Caco-2 (cell line): ENCODE measurements around the gene OS9. TPM values are rescaled to one million over a fixed set of nuclear protein-coding genes. Genes with fewer than 3 reads are reported as not detected.

Experiments
- BruUV-seq: library from RNA; stranded (reverse); fragments of 400-500 nt; replicated peaks from 2 replicates; lab custom pipeline; 2021; lab: Mats Ljungman, UMichigan
- CTCF ChIA-PET: fragments of 300-600 bp; sonication (Branson Sonifier 250); formaldehyde crosslinking; loops from one replicate; lab custom pipeline; 2022; ENCODE audit warnings: antibody characterized with exemption; lab: Charles Lee
- POLR2A ChIA-PET: fragments of 300-600 bp; sonication (Branson Sonifier 250); formaldehyde crosslinking; loops from one replicate; lab custom pipeline; 2022; ENCODE audit warnings: antibody characterized with exemption; lab: Charles Lee
- DNase-seq, 2 experiments: peaks; one replicate each; pipeline versions ENCODE4 v3.0.0 to v3.0.0-alpha.2; 2020 to 2022
- H3K27me3 ChIP-seq: replicated peaks from 2 replicates; pipeline ENCODE4 v1.6.0; 2011; ENCODE audit warnings: low read length; ENCODE audit not compliant: control insufficient read depth, insufficient read depth
- H3K36me3 ChIP-seq: 2 replicates; pipeline ENCODE4 v1.5.1; 2011; ENCODE audit warnings: low read length; ENCODE audit not compliant: control insufficient read depth, insufficient read depth
- H3K4me1 ChIP-seq: fragments of 250-450 bp; sonication (Bioruptor Pico); 2 replicates; pipeline ENCODE4 v1.5.1; 2020; ENCODE audit warnings: mild to moderate bottlenecking
- H3K4me3 ChIP-seq: 2 replicates; pipeline ENCODE4 v1.5.1; 2011; ENCODE audit warnings: low read depth, mild to moderate bottlenecking, control low read depth, low read length
- H3K9me3 ChIP-seq: fragments of 250-450 bp; sonication (Bioruptor Pico); 2 replicates; pipeline ENCODE4 v1.5.1; 2020; ENCODE audit warnings: mild to moderate bottlenecking, moderate library complexity
- H3K27ac Mint-ChIP-seq: one replicate; pipeline ENCODE4 v1.8.0; 2022; ENCODE audit warnings: mixed read lengths; ENCODE audit not compliant: unreplicated experiment
- H3K27me3 Mint-ChIP-seq: one replicate; pipeline ENCODE4 v1.8.0; 2022; ENCODE audit warnings: mixed read lengths; ENCODE audit not compliant: insufficient read depth, unreplicated experiment
- H3K36me3 Mint-ChIP-seq: one replicate; pipeline ENCODE4 v1.8.0; 2022; ENCODE audit warnings: mild to moderate bottlenecking, mixed read lengths; ENCODE audit not compliant: insufficient read depth, unreplicated experiment
- H3K4me1 Mint-ChIP-seq: one replicate; pipeline ENCODE4 v1.8.0; 2022; ENCODE audit warnings: low read depth, mixed read lengths; ENCODE audit not compliant: unreplicated experiment
- H3K4me3 Mint-ChIP-seq: one replicate; pipeline ENCODE4 v1.8.0; 2022; ENCODE audit warnings: mild to moderate bottlenecking, moderate library complexity, mixed read lengths; ENCODE audit not compliant: unreplicated experiment
- H3K9me3 Mint-ChIP-seq: one replicate; pipeline ENCODE4 v1.8.0; 2022; ENCODE audit warnings: mixed read lengths; ENCODE audit not compliant: unreplicated experiment
- intact Hi-C: fragments of 100-400 bp; cut with micrococcal nuclease; formaldehyde crosslinking; loops from one replicate; pipeline ENCODE4 v1.10.0; 2022; ENCODE audit not compliant: unreplicated experiment
- total RNA-seq: library from RNA; stranded (reverse); gene quantifications from 2 replicates; pipeline ENCODE4 v1.2.3, GENCODE V29; 2022
- TF ChIP-seq, protein P1 (sequence below), 2 experiments: fragments of 200-600 bp in 1 of 2; IDR thresholded peaks; 1 replicate in 1 of 2; 2 replicates in 1 of 2; pipeline versions ENCODE4 v1.5.1 to v1.8.0; 2011 to 2022; ENCODE audit warnings: antibody characterized with exemption in 1 of 2, control low read depth in 1 of 2, inconsistent platforms in 1 of 2, low read depth in 1 of 2, low read length in 1 of 2, mild to moderate bottlenecking in 1 of 2, moderate library complexity in 1 of 2; ENCODE audit not compliant: insufficient read depth in 1 of 2, severe bottlenecking in 1 of 2, unreplicated experiment in 1 of 2

OS9 gene
- total RNA-seq, 1 experiment from 2014 or later = 182 TPM

GRCh38 chr12:57749061-57749460 is 55.1 kb downstream of the OS9 start:
- intact Hi-C loops = no loop called here
- ChIA-PET CTCF (no interaction called here), POLR2A (no interaction called here)
- H3K36me3 Mint-ChIP-seq = peaks cover 87% of the 10 kb centered on the region
- peaks cover 3% of the 10 kb centered on the region; the same call in 1 of the 2 replicates for H3K36me3 ChIP-seq
- no peaks in the 10 kb centered on the region for H3K27me3 Mint-ChIP-seq
- peaks cover 29% of the 10 kb centered on the region for H3K4me1 Mint-ChIP-seq
- no peak overlapping the region for H3K27ac Mint-ChIP-seq
- TF ChIP-seq, protein P1, sequence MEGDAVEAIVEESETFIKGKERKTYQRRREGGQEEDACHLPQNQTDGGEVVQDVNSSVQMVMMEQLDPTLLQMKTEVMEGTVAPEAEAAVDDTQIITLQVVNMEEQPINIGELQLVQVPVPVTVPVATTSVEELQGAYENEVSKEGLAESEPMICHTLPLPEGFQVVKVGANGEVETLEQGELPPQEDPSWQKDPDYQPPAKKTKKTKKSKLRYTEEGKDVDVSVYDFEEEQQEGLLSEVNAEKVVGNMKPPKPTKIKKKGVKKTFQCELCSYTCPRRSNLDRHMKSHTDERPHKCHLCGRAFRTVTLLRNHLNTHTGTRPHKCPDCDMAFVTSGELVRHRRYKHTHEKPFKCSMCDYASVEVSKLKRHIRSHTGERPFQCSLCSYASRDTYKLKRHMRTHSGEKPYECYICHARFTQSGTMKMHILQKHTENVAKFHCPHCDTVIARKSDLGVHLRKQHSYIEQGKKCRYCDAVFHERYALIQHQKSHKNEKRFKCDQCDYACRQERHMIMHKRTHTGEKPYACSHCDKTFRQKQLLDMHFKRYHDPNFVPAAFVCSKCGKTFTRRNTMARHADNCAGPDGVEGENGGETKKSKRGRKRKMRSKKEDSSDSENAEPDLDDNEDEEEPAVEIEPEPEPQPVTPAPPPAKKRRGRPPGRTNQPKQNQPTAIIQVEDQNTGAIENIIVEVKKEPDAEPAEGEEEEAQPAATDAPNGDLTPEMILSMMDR (IDR thresholded peaks at IDR 0.05; ENCODE audit: insufficient read depth in 1 of 2, low read depth in 1 of 2, low read length in 1 of 2, severe bottlenecking in 1 of 2, unreplicated experiment in 1 of 2) = no peak
- no peaks in the 10 kb centered on the region for H3K9me3 Mint-ChIP-seq
- H3K27me3 ChIP-seq = no peaks in the 10 kb centered on the region
- no peak overlapping the region for H3K4me3 Mint-ChIP-seq
- H3K4me3 ChIP-seq = no peak overlapping the region
- TSS peak; percentile 0 for BruUV-seq
- DNase-seq = no peak
- H3K9me3 ChIP-seq = no peaks in the 10 kb centered on the region
- peaks cover 15% of the 10 kb centered on the region for H3K4me1 ChIP-seq

- H3K4me3 ChIP-seq = peak overlapping the region; percentile 83
- H3K27ac Mint-ChIP-seq = peak overlapping the region; percentile 99
- intact Hi-C loops = no loop called here
- peaks cover 16% of the 10 kb centered on the region for H3K4me1 ChIP-seq
- H3K9me3 Mint-ChIP-seq = no peaks in the 10 kb centered on the region
- peaks cover 75% of the 10 kb centered on the region for H3K36me3 Mint-ChIP-seq
- POLR2A ChIA-PET = interaction anchor here (0.6 kb wide), 1 partner anchor 207 kb away, joined by 3 read pairs; no protein-coding TSS in a partner anchor
- no peak for DNase-seq
- H3K4me1 Mint-ChIP-seq = peaks cover 28% of the 10 kb centered on the region
- peak overlapping the region; percentile 99 for H3K4me3 Mint-ChIP-seq
- TF ChIP-seq, protein P1 (IDR thresholded peaks at IDR 0.05; ENCODE audit: insufficient read depth in 1 of 2, low read depth in 1 of 2, low read length in 1 of 2, severe bottlenecking in 1 of 2, unreplicated experiment in 1 of 2) = no peak
- no peaks in the 10 kb centered on the region for H3K9me3 ChIP-seq
- H3K36me3 ChIP-seq = peaks cover 3% of the 10 kb centered on the region; the same call in 1 of the 2 replicates
- CTCF ChIA-PET = no interaction called here
- no TSS peak for BruUV-seq
- H3K27me3 Mint-ChIP-seq = no peaks in the 10 kb centered on the region
- no peaks in the 10 kb centered on the region for H3K27me3 ChIP-seq
Observed at GRCh38 chr12:57750561-57751431, 56.9 kb downstream of the OS9 start.

DNA sequence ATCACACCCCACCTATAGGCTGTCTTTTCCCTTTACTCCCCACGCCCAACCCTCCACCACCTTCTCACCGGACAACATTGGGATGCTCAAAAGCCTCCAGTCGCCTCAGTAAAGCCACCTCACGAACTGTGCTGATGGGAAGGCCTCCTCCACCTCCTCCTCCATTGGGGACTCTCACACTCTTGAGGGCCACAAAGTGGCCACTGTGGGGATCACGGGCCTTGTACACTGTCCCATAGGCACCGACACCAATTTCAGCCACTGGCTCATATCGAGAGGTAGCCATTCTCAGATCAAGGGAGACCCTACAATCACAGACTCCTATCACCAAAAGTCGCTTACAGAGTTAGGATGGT is 57.5 kb downstream of the OS9 start:
- Mint-ChIP-seq H3K27me3 (no peaks in the 10 kb centered on the region), H3K4me3 (peak overlapping the region; percentile 99), H3K9me3 (no peaks in the 10 kb centered on the region), H3K36me3 (peaks cover 69% of the 10 kb centered on the region), H3K4me1 (peaks cover 25% of the 10 kb centered on the region), H3K27ac (peak overlapping the region; percentile 99)
- CTCF ChIA-PET = interaction anchor here (0.6 to 1.1 kb wide), 2 partner anchors 21 to 149 kb away, joined by 3 to 7 read pairs; partner anchors contain the start of genes EEF1AKMT3 and METTL1
- H3K27me3 ChIP-seq = no peaks in the 10 kb centered on the region
- H3K4me3 ChIP-seq = peak overlapping the region; percentile 83
- TF ChIP-seq, protein P1 (IDR thresholded peaks at IDR 0.05; ENCODE audit: insufficient read depth in 1 of 2, low read depth in 1 of 2, low read length in 1 of 2, severe bottlenecking in 1 of 2, unreplicated experiment in 1 of 2) = no peak
- POLR2A ChIA-PET = interaction anchor here (0.8 kb wide), 1 partner anchor 21 kb away, joined by 5 read pairs; the partner anchor contains the start of genes EEF1AKMT3 and METTL1
- H3K9me3 ChIP-seq = no peaks in the 10 kb centered on the region
- DNase-seq = no peak
- intact Hi-C loops = no loop called here
- no TSS peak for BruUV-seq
- H3K4me1 ChIP-seq = peaks cover 14% of the 10 kb centered on the region
- H3K36me3 ChIP-seq = peaks cover 3% of the 10 kb centered on the region; the same call in 1 of the 2 replicates
